ENCODE results near the gene ZNF500. TPM values are rescaled to one million over a fixed set of nuclear protein-coding genes. Genes with fewer than 3 reads are reported as not detected.
"Not testable (repeated sequence)": the region's sequence is repeated elsewhere in the genome, so short reads cannot be mapped to it uniquely, and the experiment has no call there.

The ZNF500 gene
- total RNA-seq, 1 donor from 2014 or later: 5.8 TPM

DNA sequence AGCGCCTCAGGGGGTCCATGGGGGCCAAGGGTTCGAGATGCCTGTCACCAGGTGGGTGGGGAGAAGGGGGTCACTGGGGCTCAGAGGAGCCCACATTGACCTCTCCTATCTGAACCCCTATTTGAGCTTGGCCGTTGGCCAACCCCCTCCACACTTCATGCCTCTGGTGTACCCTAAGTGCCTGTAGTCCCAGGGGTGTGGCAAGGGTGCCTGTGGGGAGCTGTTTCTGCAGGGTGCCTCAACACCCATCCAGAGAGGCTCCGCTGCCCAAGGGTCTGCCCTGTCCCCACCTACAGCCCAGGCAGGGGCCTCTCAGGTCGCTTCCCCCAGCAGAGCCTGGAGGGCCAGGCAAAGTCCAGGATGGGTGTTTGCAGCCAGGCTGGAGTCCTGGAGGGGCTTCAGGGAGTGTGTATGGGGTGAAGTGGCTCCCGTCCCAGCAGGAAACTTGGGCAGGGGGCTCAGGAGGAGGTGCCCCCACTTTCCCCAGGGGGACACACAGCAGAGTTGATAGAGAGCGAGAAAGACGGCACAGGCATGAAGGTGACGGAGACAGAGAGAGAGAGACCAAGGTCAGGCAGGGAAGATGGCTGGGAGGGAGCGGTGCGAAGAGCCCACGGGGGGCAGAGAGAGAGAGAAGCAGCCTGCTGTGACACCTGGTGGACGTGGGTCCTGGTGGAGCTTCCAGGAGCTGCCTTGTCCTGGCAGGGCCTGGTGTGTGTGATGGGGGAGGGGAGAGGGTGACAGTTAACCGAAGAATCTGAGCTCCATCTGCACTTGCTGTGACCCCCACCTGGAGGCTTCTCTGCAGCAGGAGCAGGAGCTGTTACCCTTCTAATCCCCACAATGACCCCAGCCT lies 20.9 kb upstream of the ZNF500 start, which contains the start of gene SEPTIN12:
TSS of gene SEPTIN12 (minus strand) at position 719 of the 856 bp plus-strand sequence. CDS start at position 19, 700 bp downstream.
- TF ChIP-seq, protein P1, sequence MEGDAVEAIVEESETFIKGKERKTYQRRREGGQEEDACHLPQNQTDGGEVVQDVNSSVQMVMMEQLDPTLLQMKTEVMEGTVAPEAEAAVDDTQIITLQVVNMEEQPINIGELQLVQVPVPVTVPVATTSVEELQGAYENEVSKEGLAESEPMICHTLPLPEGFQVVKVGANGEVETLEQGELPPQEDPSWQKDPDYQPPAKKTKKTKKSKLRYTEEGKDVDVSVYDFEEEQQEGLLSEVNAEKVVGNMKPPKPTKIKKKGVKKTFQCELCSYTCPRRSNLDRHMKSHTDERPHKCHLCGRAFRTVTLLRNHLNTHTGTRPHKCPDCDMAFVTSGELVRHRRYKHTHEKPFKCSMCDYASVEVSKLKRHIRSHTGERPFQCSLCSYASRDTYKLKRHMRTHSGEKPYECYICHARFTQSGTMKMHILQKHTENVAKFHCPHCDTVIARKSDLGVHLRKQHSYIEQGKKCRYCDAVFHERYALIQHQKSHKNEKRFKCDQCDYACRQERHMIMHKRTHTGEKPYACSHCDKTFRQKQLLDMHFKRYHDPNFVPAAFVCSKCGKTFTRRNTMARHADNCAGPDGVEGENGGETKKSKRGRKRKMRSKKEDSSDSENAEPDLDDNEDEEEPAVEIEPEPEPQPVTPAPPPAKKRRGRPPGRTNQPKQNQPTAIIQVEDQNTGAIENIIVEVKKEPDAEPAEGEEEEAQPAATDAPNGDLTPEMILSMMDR (IDR thresholded peaks at IDR 0.05; ENCODE audit: insufficient read depth, low read length, poor library complexity, severe bottlenecking): no peak
- Histone ChIP-seq H3K27me3 (ENCODE audit: control insufficient read depth, insufficient read depth, low read length) (no peaks in the 10 kb centered on the region), H3K36me3 (ENCODE audit: control insufficient read depth, insufficient read depth, low read length) (no peaks in the 10 kb centered on the region), H3K4me3 (ENCODE audit: low read depth, low read length) (no peak within 1 kb of the TSS)
- DNase-seq (ENCODE audit: low read depth): no peak

GRCh38 chr16:4787068-4787467 lies 20.1 kb upstream of the ZNF500 start:
- no peaks in the 10 kb centered on the region for H3K36me3 ChIP-seq (ENCODE audit: control insufficient read depth, insufficient read depth, low read length)
- H3K4me3 ChIP-seq (ENCODE audit: low read depth, low read length): no peak overlapping the region
- DNase-seq (ENCODE audit: low read depth): no peak
- TF ChIP-seq, protein P1 (IDR thresholded peaks at IDR 0.05; ENCODE audit: insufficient read depth, low read length, poor library complexity, severe bottlenecking): no peak
- no peaks in the 10 kb centered on the region for H3K27me3 ChIP-seq (ENCODE audit: control insufficient read depth, insufficient read depth, low read length)

GRCh38 chr16:4785758-4786433 lies 18.9 kb upstream of the ZNF500 start:
- Histone ChIP-seq H3K27me3 (ENCODE audit: control insufficient read depth, insufficient read depth, low read length) (no peaks in the 10 kb centered on the region), H3K36me3 (ENCODE audit: control insufficient read depth, insufficient read depth, low read length) (no peaks in the 10 kb centered on the region), H3K4me3 (ENCODE audit: low read depth, low read length) (no peak overlapping the region)
- TF ChIP-seq, protein P1 (IDR thresholded peaks at IDR 0.05; ENCODE audit: insufficient read depth, low read length, poor library complexity, severe bottlenecking): no peak
- DNase-seq (ENCODE audit: low read depth): no peak

DNA sequence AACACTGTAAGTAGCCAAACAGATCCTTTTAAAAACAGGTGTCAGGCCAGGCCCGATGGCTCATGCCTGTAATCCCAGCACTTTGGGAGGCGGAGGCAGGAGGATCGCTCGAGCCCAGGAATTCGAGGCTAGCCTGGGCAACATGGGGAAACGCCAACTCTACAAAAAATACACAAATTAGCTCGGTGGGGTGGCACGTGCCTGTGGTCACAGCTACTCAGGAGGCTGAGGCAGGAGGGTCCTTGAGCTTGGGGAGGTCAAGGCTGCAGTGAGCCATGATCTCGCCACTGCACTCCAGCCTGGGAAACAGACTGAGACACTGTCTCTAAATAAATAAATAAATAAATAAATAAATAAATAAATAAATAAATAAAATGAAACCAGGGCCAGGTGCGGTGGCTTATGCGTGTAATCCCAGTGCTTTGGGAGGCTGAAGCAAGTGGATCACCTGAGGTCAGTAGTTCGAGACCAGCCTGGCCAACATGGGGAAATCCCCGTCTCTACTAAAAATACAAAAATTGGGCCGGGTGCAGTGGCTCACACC lies 17.6 kb upstream of the ZNF500 start:
- H3K27me3 ChIP-seq (ENCODE audit: control insufficient read depth, insufficient read depth, low read length); H3K4me3 ChIP-seq (ENCODE audit: low read depth, low read length); H3K36me3 ChIP-seq (ENCODE audit: control insufficient read depth, insufficient read depth, low read length); DNase-seq (ENCODE audit: low read depth): not testable (repeated sequence)

GRCh38 chr16:4783951-4784336 lies 17.0 kb upstream of the ZNF500 start:
- TF ChIP-seq, protein P1 (IDR thresholded peaks at IDR 0.05; ENCODE audit: insufficient read depth, low read length, poor library complexity, severe bottlenecking): no peak
- no peak for DNase-seq (ENCODE audit: low read depth)

DNA sequence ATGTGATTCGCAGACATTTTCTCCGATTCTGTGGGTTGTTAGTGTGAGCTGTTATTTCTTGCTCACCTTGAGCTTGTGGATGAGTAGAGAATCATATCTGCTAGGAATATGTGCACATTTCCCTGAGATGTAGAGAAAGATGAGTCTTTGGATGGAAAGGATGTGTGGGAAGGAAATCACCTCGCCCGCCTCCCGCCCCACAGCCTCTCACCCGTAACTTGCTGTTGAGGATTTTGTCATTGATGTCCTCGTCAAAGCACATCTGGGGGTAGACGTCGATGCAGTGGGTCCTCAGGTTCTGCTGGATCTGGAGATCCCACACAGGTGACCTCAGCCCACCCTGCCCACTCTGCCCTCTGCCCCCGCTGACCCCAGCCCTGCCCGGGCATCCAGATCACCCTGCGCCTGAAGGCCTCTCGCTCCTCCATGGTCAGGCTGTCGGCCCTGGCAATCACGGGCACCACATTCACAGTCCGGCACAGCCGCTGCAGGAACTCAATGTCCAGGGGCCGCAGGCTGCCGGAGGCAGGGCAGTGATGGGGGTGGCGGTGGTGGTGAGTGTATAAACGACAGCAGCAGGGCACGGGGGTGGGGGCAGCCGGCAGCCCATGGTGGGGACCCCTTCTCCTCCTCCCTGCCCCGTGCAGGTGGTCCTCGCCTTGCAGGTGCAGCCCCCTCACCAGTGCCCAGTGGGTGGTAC lies 16.4 kb upstream of the ZNF500 start:
- TF ChIP-seq, protein P1 (IDR thresholded peaks at IDR 0.05; ENCODE audit: insufficient read depth, low read length, poor library complexity, severe bottlenecking): no peak
- no peak overlapping the region for H3K4me3 ChIP-seq (ENCODE audit: low read depth, low read length)
- no peaks in the 10 kb centered on the region for H3K27me3 ChIP-seq (ENCODE audit: control insufficient read depth, insufficient read depth, low read length)
- no peak for DNase-seq (ENCODE audit: low read depth)
- no peaks in the 10 kb centered on the region for H3K36me3 ChIP-seq (ENCODE audit: control insufficient read depth, insufficient read depth, low read length)

More at GRCh38 chr16:4783951-4784336, 17.0 kb upstream of the ZNF500 start:
- H3K36me3 ChIP-seq (ENCODE audit: control insufficient read depth, insufficient read depth, low read length): no peaks in the 10 kb centered on the region
- no peaks in the 10 kb centered on the region for H3K27me3 ChIP-seq (ENCODE audit: control insufficient read depth, insufficient read depth, low read length)
- no peak overlapping the region for H3K4me3 ChIP-seq (ENCODE audit: low read depth, low read length)

Measured in kidney epithelial cell (primary cell).